GM18511 (cell line): Measurements from ENCODE around the gene CEP95.

Experiments
- ATAC-seq: cut with Tn5 transposase; IDR thresholded peaks from one replicate; pipeline ENCODE4 v1.9.1; 2021; ENCODE audit warnings: mild to moderate bottlenecking, moderate library complexity; ENCODE audit not compliant: unreplicated experiment

CEP95 gene

DNA sequence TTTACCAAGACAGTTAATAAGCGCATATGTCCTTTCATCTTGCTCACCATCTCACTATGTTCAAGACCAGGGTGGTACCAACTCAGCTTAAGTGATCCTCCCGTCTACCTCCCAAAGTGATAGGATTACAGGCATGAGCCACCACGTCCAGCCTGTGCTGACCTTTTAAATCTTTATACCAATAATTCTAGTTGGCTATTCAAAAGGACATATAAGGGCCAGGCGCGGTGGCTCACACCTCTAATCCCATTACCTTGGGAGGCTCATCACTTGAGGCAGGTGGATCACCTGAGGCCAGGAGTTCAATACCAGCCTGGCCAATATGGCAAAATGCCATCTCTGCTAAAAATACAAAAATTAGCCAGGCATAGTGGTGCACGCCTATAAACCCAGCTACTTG, 2.4 kb downstream of the CEP95 start:
- no peak for ATAC-seq

DNA sequence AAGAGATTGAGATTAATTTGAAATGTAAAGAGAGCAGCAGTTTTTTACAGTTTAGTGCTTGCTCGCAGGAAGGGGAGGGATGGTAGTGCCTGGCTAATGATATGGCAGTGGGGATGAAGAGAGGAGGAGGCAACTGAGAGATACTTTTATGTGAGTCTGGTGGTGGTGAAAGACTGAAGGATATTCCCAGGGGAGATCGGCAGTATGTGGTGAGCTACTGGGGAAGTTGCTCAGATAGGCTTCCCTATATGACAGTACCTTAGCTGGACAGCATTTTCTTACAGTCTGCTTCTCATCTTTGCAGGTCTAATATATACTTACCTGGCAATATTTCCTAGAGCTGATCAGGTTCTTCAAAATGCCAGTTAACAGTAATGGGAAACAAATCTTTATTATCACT, 8.6 kb downstream of the CEP95 start:
- ATAC-seq = no peak

DNA sequence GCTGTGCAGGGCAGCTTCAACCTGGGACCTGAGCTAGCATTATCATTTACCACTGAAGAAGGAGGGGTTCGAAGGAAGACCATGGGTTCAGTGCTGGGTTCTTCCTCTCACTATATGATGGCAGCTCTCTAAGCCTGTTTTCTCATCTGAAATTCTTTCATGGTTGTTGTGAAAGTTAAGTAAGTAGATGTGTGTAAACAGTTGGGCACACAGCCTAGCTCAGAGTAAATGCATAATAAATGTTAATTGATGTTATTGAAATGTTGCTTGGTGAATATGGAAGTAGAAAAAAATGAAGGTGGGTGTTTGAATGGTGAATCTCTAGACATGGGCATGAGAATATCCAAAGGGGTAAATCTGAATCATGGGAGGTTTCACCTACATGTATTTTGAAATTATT, 9.1 kb downstream of the CEP95 start:
- ATAC-seq = no peak

DNA sequence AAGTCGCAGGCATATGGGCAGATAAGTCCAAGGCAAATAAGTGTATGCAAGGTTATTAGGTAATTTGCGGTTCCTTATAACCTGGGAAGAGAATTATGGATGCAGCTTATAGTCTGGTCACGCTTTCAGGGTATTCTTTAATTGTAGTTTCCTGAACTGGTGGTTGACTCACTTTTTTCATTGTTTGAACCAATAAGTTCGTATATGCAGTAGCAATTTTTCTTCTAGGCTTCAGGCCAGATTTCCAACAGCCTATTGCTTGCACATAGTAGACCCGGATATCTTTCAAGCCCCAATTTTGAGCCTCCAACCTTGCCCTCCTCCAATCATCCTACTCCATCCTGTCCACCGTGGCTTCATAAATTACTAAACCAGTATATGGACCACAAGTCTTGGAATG, 12.8 kb downstream of the CEP95 start:
- no peak for ATAC-seq

DNA sequence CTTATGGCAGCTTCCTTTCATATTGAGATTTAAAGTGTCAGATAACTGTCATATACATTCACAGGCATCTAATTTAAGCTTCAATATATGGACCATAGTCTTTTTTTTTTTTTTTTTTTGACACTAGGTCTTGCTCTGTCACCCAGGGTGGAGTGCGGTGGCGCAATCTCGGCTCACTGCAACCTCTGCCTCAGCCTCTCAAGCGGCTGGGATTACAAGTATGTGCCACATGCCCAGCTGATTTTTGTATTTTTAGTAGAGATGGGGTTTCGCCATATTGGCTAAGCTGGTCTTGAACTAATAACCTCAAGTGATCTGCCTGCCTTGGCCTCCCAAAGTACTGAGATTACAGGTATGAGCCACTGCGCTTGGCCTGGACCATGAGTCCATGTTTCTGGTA, 13.6 kb downstream of the CEP95 start:
- ATAC-seq = no peak

DNA sequence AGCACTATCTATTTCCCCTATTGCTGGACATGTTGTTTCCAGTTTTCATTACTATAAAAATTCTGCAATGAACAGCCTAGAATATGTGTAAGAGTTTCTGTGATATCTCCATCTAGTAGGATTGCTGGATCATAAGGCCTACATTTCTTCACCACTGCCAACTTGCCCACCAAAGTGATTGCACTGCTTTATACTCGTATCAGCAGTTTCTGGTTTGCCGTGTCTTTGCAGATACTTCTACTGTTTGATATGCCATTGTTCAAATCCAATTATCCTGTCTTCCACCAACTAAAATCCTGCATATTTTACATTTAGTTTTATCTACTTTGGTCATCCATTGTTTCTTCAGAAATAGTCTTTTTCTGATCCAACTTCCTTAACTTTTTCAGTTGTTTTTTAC, 21.1 kb downstream of the CEP95 start:
- ATAC-seq = no peak

DNA sequence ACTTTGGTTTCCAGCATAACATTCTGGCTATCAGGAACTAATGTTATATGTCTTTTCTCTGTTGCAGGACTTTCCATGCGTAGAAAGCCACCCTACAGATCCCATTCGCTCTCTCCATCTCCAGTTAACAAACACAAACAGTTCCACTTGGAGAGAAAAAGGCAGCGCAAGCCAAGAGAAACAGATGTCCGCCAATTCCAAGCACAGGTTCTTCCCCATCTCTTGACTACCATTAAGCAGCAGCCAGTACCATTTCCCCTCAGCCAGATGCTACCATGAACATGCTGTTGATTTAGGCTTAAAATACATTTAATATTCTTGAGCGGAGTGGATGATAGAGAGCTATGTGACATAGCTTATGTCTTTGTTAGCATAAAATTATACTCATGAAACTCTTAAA, 22.4 kb downstream of the CEP95 start:
- no peak for ATAC-seq

DNA sequence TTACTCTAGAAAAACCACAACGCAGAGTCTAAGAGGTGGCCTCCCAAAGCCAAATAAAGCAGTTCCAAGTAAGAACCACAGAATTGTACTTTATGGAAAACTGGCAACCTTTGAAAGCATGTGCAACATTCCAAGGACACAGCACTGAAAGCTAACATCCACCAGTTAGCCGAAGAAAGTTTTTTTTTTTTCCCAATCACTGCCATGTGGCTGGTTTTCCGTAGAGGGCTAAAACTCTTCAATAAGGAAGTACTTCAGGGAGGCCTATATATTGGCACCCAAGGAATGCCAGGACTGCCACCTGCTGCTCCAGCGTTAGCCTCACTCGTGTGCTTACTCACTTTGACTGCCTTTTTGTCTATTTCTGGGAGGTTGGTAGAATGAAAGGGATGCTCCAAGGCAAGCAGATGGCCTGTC, 25.2 kb downstream of the CEP95 start:
- ATAC-seq = no peak

DNA sequence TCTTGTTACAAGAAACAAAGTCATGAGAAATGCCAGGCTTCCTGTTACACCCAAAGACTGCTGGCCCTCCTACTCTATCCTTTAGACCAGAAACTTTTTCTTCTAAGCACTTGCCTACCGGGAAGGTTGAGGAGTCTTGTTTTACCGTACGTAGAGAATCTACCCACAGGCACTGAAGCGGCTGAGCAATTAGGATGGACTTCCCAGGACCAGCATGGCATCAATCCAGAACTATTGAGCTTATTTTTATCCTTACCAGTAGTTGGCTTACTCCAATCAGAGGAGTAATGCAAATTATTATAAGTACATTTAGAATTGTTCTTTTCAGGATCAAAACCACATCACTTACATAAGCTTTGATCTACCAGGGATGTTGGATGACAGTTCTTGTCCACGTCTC, 25.6 kb downstream of the CEP95 start:
- ATAC-seq = no peak

DNA sequence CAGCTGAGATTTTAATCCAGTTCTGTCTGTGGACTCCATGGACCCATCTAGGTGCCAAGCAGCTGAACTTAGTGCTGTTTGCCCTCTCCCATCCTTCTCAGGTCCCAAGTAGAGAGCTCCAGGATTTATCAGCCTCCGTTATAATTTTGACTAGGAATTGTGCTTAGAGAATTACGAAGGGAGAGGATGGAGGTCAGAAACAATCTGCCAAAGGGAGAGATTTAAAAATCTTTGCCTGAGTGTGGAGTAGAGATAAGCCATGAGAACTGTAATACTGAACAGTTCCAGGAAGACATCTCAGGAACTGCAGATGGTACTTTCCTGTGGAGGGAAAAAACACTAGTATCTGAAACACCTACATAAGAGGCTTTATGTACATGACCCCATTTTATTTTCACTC, 27.0 kb downstream of the CEP95 start:
- no peak for ATAC-seq

DNA sequence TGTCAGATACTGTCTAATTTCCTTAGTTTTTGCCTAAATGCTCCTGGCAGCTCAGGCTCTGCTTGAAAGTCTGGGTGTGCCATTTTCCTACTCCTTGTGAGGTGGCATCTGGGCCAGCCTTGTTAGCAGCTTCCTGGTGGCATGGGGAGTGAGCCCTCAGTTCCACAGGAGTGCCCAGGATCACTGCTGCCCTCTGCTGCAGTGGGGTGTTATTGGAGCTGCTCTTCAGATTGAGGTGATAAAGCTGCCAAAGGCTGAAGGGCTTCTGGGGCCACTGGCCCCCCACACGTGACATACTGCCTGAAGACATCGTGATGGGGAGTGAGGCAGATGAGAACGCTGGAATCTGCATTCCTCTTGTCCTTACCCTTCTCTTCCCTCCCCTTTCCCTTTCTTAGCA, 27.4 kb downstream of the CEP95 start:
- ATAC-seq = no peak

DNA sequence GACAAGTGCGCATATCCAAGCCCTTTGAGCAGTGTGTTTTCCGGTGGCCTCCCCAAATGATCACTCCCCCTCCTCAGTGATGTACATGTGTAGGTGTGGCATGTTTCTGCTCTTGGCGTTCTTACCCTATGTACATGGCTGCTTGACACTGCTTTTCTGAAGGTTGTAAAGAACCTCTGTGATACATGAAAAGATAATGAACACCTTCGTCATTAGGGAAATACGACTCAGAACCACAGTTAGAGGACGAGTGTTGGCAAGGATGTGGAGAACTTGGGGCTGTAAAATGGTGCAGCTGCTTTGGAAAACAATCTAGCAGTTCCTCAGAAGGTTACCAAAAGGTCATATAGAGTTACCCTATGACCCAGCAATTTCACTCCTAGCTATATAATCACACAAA, 28.6 kb downstream of the CEP95 start:
- ATAC-seq = no peak

DNA sequence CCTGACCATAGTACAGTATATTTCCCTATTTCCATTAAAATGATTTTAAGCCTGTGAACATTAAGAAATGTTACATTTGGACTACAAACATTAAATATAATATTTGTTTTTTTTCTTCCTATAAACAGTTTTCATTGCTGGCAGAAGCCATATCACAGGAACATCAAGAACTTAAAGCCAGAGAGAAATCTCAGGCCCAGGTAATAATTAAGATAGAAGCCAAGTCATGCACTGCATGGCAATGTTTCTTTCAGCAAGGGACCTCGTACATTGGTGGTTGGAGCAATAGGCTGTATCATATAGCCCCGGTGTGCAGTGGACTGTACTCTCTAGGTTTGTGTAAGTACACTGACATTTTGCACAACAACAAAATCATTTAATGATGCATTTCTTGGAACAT, 30.1 kb downstream of the CEP95 start:
- ATAC-seq = no peak

DNA sequence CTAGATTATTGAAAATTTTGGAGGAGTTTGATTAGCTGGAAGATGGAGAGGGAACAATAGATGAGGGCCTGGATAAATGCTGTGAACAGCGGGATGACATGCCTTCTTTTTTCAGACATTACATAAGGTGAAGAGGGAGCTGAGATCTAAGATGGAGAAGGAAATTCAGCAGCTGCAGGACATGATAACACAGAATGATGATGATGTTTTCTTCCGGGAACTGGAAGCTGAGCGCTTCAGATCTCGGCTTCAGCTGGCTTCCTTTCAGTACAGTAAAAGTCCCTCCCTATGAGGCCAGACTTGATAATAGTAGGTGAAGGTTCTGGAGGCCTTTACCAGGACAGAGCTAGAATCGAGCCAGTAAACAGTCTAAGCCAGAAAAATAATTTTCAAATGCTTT, 30.7 kb downstream of the CEP95 start:
- ATAC-seq = no peak

DNA sequence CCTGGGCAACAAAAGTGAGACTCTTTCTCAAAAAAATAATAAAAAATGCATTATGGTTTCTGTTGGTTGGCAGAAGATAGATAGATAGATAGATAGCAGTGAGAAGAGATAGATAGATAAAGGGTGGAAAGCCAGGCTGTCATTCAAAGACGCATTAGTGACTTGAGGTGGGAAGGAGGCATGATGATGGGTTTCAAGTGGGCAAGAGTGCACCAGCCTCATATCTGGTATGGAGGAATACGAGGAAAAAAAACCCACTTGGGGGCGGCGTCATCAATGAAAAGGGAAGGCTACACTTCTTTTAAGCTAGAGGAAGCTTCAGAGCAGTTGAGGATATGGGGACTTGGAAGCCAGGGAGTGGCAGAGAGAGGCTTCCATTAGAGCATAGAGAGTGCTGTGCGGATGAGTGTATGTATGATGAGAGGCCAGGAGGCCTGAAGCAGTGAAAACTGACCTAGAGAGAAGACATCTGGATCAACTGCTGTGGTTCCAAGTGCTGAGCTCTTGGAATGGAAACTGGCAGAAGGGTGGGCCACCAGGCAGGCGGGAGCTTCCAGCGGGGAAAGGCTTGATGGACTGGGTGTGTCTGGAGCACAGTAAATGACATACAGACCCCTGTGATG, 31.8 kb downstream of the CEP95 start:
- no peak for ATAC-seq

DNA sequence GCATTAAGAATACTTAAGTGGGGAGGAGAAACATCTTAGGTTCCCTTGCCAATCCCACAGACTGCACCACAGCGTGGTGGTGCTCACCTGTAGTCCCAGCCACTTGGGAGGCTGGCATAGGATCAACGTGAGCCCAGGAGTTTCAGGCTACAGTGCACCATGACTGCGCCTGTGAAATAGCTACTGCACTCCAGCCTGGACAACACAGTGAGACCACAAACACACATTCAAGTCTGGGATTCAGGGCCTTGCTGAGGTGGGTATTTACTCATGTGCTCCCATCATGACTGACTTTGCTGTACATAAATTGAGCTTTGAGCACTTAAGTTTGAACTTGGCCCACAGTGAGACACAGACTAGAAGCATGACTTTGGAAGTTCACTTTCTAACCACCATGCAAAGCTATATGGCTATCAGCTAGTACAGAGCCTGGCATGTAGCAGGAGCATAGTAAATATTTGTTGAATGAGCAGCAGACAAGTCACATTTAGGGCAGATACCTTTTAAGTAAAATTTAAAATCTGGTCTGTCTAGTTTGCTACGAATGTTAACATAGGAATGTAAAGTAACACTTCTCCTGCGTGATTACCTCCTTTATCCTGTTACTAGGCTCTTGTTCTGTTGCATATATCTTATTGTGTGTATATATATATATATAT, 33.5 kb downstream of the CEP95 start:
- ATAC-seq = no peak

DNA sequence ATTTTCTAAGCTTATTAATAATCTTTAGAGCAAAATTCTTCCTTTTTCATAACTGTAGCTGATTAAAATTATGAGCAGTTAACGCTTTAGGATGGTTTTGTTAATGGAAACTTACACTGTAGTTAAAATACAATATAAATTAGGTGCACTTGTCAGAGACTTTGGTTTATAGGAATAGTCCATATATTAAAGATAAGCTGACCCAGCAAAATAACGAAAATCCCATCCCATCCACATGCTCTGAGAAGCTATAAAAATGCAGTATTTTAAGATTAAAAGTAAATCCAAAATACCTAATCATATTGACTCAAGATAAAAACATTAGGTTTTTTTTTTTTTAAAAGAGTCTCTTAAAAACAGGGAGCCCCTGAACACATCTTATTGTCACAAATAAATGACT, 38.0 kb downstream of the CEP95 start:
- ATAC-seq = no peak

DNA sequence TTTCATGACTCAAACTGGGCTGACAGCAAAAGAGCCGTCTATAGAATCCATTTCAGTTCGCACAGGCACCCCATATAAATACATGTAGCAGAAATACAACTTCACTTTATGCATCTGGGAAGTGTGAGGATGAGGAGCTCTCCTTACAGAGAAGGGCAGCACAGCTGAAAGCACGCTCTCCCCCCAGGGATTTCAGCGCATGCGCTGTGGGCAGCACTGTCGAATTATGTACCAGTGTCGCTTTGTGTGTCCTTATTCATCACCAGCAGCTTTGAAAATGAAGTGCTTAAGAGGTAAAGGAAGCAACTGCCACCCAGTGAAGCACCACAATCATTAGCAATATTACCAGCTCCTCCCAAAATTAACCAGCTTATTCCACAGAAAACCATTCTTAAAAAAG, 39.9 kb downstream of the CEP95 start:
- no peak for ATAC-seq

DNA sequence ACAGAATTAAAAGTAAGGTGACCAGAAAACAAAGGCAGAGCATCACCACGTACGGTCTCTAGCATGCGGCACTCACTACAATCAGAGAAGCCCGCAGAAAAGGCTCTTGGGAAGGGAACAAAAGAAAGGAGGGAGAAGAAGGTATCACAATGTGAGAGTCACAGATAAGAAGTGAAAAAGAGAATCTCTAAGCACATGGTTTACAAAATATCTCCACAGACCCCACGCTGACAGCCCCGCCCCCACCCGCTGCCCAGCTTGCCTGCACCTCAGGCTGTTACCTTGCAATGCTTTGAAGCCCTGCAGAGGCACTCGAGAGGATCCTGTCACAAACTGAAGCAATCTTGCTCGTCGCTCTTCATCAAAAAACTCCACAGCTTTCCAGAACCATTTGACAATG, 40.5 kb downstream of the CEP95 start:
- no peak for ATAC-seq

DNA sequence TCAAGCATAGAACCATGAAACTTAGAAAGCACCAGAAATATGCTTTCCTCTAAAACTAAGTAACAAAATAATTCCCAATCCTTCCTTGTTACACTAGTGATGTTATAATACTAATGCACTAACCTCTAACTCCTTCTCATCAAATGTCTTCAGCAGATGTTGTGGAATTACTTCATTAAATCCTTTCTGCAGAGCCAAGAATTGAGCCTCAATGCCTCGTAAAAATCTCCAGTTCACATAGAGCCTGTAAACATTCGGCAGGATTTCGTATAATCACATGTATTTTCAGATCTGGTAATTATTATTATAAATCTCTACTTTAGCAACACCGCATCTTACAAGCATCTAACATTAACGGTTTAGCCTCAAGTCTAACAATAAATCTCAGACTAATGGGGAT, 44.7 kb downstream of the CEP95 start:
- ATAC-seq = no peak

DNA sequence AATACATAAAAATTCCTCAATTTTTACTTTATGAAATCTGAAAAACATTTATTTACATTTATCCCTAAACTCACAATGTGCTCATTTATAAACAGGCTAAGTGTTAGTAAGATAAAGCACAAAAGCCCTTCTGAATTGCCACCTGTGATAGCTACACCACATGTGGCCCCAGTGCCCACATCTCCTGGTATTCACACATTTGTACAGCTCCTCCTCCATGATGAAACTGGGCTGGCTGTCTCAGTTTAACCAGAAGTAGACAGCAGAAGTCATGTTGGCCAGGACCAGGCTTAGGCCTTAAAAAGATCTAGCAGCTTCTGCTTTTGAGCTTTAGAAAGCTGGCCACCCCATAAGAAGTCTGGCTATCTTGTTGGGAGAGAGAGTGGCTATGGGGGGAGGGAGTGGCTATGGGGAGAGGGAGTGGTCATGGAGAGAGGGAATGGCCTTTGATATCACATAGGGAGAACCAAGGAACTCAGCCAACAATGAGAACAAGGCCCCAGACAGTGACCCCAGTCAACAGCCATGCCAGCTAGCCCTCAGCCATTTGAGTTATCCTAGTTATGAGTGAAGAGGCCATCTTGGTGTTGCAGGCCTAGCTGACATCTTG, 47.4 kb downstream of the CEP95 start:
- no peak for ATAC-seq

DNA sequence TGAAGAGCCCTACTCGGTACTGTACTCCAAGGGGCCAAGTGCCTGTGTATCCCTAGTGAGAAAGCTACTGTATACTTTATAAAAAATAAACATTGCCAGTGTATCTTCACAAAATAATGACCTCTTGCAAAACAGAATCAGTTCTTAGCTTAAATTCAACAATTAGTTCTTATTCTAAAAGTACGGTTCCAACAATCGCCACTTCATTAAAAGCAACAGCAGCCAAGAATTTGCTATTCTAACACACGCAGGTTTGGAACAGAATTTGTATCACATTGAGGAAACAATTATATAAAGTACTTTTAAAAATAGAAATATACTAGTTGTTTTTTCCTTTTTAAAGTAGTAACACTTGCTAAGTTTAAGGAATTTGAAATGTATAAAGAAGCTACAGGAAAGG, 48.5 kb downstream of the CEP95 start:
- ATAC-seq = no peak

DNA sequence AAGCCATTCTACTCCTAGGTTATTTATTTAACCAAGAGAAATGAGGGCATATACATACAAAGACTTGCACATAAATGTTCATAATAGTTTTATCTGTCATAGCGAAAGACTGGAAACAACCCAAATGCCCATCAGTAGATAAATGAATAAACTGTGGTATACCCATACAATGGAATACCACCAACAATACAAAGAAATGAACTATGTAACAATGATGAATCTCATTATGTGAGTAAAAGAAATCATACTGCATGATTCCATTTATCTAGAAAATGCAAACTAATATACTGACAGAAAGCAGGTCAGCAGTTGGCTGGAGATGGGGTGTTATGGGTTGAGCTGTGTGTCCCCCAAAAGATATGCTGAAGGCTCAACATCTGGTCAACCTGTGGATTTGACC, 57.3 kb downstream of the CEP95 start:
- no peak for ATAC-seq
